ENCODE measurements around the gene CAMTA1.

DNA sequence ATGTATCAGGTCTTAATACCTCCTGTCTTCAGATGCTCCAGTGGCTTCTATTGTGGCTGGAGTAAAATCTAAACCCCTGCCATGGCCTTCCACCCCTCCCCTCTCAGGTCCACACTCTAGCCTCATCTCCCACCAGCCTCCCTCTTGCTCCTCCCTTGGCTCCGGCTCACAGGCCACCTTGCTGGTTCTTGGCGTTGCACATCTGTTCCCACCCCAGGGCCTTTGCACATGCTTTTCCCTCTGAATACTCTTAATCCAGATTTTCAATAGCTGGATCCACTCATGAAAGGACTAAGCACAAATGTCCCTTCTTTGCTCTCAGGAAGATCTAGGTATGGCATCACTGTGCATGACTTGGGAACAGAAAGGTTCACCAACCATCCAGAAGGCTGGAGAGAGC is 570.4 kb downstream of the CAMTA1 start:
- TF ChIP-seq, protein P1, sequence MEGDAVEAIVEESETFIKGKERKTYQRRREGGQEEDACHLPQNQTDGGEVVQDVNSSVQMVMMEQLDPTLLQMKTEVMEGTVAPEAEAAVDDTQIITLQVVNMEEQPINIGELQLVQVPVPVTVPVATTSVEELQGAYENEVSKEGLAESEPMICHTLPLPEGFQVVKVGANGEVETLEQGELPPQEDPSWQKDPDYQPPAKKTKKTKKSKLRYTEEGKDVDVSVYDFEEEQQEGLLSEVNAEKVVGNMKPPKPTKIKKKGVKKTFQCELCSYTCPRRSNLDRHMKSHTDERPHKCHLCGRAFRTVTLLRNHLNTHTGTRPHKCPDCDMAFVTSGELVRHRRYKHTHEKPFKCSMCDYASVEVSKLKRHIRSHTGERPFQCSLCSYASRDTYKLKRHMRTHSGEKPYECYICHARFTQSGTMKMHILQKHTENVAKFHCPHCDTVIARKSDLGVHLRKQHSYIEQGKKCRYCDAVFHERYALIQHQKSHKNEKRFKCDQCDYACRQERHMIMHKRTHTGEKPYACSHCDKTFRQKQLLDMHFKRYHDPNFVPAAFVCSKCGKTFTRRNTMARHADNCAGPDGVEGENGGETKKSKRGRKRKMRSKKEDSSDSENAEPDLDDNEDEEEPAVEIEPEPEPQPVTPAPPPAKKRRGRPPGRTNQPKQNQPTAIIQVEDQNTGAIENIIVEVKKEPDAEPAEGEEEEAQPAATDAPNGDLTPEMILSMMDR (IDR thresholded peaks at IDR 0.05), result no peak
- TF ChIP-seq POLR2A (IDR thresholded peaks at IDR 0.05) (no peak), EP300 (IDR thresholded peaks at IDR 0.05) (no peak)

Data from stomach (tissue), 4 donors.